Fibroblast of lung (primary cell): Measurements from ENCODE around the gene MYH13. TPM values are rescaled to one million over a fixed set of nuclear protein-coding genes. Genes with fewer than 3 reads are reported as not detected.

ENCODE experiments used
- DNase-seq, 2 donors: peaks; one replicate each; pipeline versions ENCODE4 v3.0.0 to v3.0.0-alpha.2; 2010; ENCODE audit warnings: low read depth in 2 of 2
- H2AFZ ChIP-seq: 2 replicates; pipeline ENCODE4 v1.5.1; 2012; ENCODE audit warnings: low read length, control low read depth, inconsistent platforms
- H3K27ac ChIP-seq: 2 replicates; pipeline ENCODE4 v1.5.1; 2011; ENCODE audit warnings: low read length, control low read depth; ENCODE audit not compliant: insufficient read depth
- H3K27me3 ChIP-seq: 2 replicates; pipeline ENCODE4 v1.5.1; 2011; ENCODE audit warnings: mild to moderate bottlenecking, low read length; ENCODE audit not compliant: control insufficient read depth, insufficient read depth
- H3K36me3 ChIP-seq: 2 replicates; pipeline ENCODE4 v1.5.1; 2011; ENCODE audit warnings: low read length; ENCODE audit not compliant: control insufficient read depth, insufficient read depth
- H3K4me1 ChIP-seq: 2 replicates; pipeline ENCODE4 v1.5.1; 2011; ENCODE audit warnings: low read length; ENCODE audit not compliant: control insufficient read depth, insufficient read depth; ENCODE audit errors: extremely low read depth
- H3K4me2 ChIP-seq: 2 replicates; pipeline ENCODE4 v1.5.1; 2011; ENCODE audit warnings: low read length, control low read depth; ENCODE audit not compliant: insufficient read depth; ENCODE audit errors: extremely low read depth
- H3K4me3 ChIP-seq, 4 experiments: fragments of 200-600 bp in 1 of 4; sonication (generic) in 1 of 4; replicated peaks in 1 of 4; 2 replicates each; pipeline ENCODE4 v1.5.1; 2011 to 2016; ENCODE audit warnings: low read length in 4 of 4, low read depth in 3 of 4, mild to moderate bottlenecking in 3 of 4, control low read depth in 2 of 4, inconsistent platforms in 1 of 4, mixed read lengths in 1 of 4; ENCODE audit not compliant: insufficient read depth in 1 of 4; ENCODE audit errors: control extremely low read depth in 1 of 4
- H3K79me2 ChIP-seq: 2 replicates; pipeline ENCODE4 v1.5.1; 2012; ENCODE audit warnings: mild to moderate bottlenecking, low read length, inconsistent platforms; ENCODE audit not compliant: control insufficient read depth, insufficient read depth
- H3K9ac ChIP-seq: 2 replicates; pipeline ENCODE4 v1.5.1; 2011; ENCODE audit warnings: mild to moderate bottlenecking, low read length, control low read depth; ENCODE audit not compliant: insufficient read depth
- H3K9me3 ChIP-seq: 2 replicates; pipeline ENCODE4 v1.5.1; 2012; ENCODE audit warnings: low read depth, low read length; ENCODE audit not compliant: control insufficient read depth, insufficient read depth
- H4K20me1 ChIP-seq: 2 replicates; pipeline ENCODE4 v1.5.1; 2011; ENCODE audit warnings: low read length; ENCODE audit not compliant: control insufficient read depth, insufficient read depth; ENCODE audit errors: extremely low read depth
- EZH2 ChIP-seq: IDR thresholded peaks from 2 replicates; pipeline ENCODE4 v1.5.1; 2012; ENCODE audit warnings: low read length, control low read depth, mild to moderate bottlenecking; ENCODE audit errors: missing control alignments
- polyA plus RNA-seq, 2 donors: library from polyadenylated mRNA; depleted of rRNA in 1 of 2; stranded (reverse) in 1 of 2; unstranded in 1 of 2; fragments of >200 nt; gene quantifications; 2 replicates each; pipeline ENCODE4 v1.2.1, GENCODE V29; 2011 to 2012; ENCODE audit warnings: missing spikeins in 1 of 2
- total RNA-seq: library from RNA; depleted of rRNA; stranded (reverse); fragments of >200 nt; gene quantifications from 2 replicates; pipeline ENCODE4 v1.2.1, GENCODE V29; 2014
- TF ChIP-seq, protein P1 (sequence below), 2 donors: IDR thresholded peaks in 1 of 2; conservative IDR thresholded peaks in 1 of 2; 1 replicate in 1 of 2; 2 replicates in 1 of 2; pipeline ENCODE4 v1.5.1; 2011 to 2012; ENCODE audit warnings: low read length in 2 of 2, control low read depth in 1 of 2, inconsistent platforms in 1 of 2, low read depth in 1 of 2, mild to moderate bottlenecking in 1 of 2

Gene MYH13
- total and polyA plus RNA-seq, 2 donors (not counting 1 experiment from before 2014, with no cell fraction given), result not detected

DNA sequence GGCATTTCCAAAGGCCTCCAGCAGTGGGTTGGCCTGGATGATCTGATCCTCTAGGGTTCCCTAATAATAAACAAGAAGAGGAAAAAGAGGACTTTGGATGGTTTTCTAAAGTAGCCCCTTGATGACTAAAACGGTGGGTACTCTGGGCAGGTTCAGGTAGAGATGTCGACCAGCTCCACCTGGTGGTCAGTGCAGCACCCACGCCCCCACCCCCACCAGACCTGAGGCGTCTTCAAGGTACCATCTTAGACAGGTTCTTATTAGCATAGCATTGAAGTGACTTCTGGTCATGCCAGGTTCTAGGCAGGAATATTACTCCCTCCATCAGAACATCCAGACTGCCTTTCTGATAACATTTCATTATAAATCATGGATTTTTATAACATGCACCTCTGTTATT, 15.0 kb downstream of the MYH13 start:
- Histone ChIP-seq H4K20me1 (no peaks in the 10 kb centered on the region), H3K36me3 (no peaks in the 10 kb centered on the region), H3K4me1 (no peaks in the 10 kb centered on the region)

DNA sequence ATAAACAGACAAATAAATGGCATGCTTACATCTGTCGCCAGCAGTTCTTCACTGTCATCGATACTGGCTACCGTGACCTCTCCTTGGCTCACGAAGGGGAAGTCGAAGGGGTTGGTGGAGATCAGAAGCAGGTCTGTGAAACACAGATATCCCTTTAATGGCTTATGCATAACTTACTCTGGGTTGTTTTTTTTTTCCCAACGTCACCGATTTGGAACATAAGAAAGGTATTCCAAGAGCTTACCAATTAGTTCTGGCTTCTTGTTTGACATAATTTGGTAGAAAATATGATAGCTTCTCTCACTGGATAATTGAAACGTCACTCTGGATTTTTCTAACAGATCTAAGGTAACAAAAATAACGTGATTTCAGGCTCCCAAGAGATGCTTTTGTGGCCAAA, 18.2 kb downstream of the MYH13 start:
- Histone ChIP-seq H3K36me3 (no peaks in the 10 kb centered on the region), H4K20me1 (no peaks in the 10 kb centered on the region), H3K79me2 (no peaks in the 10 kb centered on the region), H2AFZ (no peak overlapping the region), H3K27ac (no peak overlapping the region), H3K9me3 (no peaks in the 10 kb centered on the region), H3K4me3 (no peak overlapping the region), H3K4me2 (no peak overlapping the region), H3K4me1 (no peaks in the 10 kb centered on the region), H3K27me3 (no peaks in the 10 kb centered on the region), H3K9ac (no peak overlapping the region)
- DNase-seq, result no peak
- TF ChIP-seq EZH2, result no peak
- TF ChIP-seq, protein P1, sequence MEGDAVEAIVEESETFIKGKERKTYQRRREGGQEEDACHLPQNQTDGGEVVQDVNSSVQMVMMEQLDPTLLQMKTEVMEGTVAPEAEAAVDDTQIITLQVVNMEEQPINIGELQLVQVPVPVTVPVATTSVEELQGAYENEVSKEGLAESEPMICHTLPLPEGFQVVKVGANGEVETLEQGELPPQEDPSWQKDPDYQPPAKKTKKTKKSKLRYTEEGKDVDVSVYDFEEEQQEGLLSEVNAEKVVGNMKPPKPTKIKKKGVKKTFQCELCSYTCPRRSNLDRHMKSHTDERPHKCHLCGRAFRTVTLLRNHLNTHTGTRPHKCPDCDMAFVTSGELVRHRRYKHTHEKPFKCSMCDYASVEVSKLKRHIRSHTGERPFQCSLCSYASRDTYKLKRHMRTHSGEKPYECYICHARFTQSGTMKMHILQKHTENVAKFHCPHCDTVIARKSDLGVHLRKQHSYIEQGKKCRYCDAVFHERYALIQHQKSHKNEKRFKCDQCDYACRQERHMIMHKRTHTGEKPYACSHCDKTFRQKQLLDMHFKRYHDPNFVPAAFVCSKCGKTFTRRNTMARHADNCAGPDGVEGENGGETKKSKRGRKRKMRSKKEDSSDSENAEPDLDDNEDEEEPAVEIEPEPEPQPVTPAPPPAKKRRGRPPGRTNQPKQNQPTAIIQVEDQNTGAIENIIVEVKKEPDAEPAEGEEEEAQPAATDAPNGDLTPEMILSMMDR (conservative IDR thresholded peaks at IDR 0.05 in 1 of 2, IDR thresholded peaks at IDR 0.05 in 1 of 2; ENCODE audit: low read depth in 1 of 2, low read length in 2 of 2), result no peak

More for the DNA sequence above, 15.0 kb downstream of the MYH13 start:
- H3K9me3 ChIP-seq, result no peaks in the 10 kb centered on the region
- H3K27me3 ChIP-seq, result no peaks in the 10 kb centered on the region
- H3K27ac ChIP-seq, result no peak overlapping the region
- no peak overlapping the region for H3K4me3 ChIP-seq
- no peak overlapping the region for H2AFZ ChIP-seq
- H3K9ac ChIP-seq, result no peak overlapping the region
- no peak overlapping the region for H3K4me2 ChIP-seq
- no peak for DNase-seq
- TF ChIP-seq, protein P1 (conservative IDR thresholded peaks at IDR 0.05 in 1 of 2, IDR thresholded peaks at IDR 0.05 in 1 of 2; ENCODE audit: low read depth in 1 of 2, low read length in 2 of 2), result peak in 1 of 2 donors; percentile 30
- no peak for TF ChIP-seq EZH2
- H3K79me2 ChIP-seq, result no peaks in the 10 kb centered on the region

DNA sequence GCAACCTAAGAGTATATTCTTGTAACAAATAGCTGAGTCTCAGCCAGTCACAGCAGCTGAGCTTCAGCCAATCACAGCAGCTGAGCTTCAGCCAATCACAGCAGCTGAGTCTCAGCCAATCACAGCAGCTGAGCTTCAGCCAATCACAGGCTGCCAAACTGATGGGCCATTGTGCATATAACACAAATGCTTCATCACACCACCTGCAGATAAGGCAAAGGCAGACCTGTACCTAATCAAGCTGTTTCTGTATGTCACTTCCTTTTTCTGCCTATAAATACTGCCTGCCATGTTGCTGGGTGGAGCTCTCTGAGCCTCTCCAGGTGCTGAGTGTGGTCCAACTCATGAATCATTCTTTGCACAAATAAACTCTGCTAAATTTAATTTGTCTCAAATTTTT, 19.9 kb downstream of the MYH13 start:
- no peaks in the 10 kb centered on the region for H3K79me2 ChIP-seq
- no peak overlapping the region for H3K4me2 ChIP-seq
- no peaks in the 10 kb centered on the region for H3K36me3 ChIP-seq
- no peak overlapping the region for H3K4me3 ChIP-seq
- H3K9ac ChIP-seq, result no peak overlapping the region
- DNase-seq, result no peak
- H2AFZ ChIP-seq, result no peak overlapping the region
- H3K9me3 ChIP-seq, result no peaks in the 10 kb centered on the region
- TF ChIP-seq, protein P1 (conservative IDR thresholded peaks at IDR 0.05 in 1 of 2, IDR thresholded peaks at IDR 0.05 in 1 of 2; ENCODE audit: low read depth in 1 of 2, low read length in 2 of 2), result no peak
- TF ChIP-seq EZH2, result no peak
- H3K4me1 ChIP-seq, result no peaks in the 10 kb centered on the region
- H3K27ac ChIP-seq, result no peak overlapping the region
- H4K20me1 ChIP-seq, result no peaks in the 10 kb centered on the region
- no peaks in the 10 kb centered on the region for H3K27me3 ChIP-seq
